GM10266 (cell line): ENCODE measurements around the gene ST6GALNAC1.

Experiments
- DNase-seq: peaks from one replicate; pipeline ENCODE4 v3.0.0; 2012; ENCODE audit errors: extremely low spot score
- TF ChIP-seq, protein P1 (sequence below): IDR thresholded peaks from 2 replicates; pipeline ENCODE4 v1.5.1; 2012; ENCODE audit warnings: mild to moderate bottlenecking, low read depth; ENCODE audit not compliant: control insufficient read depth, insufficient read depth; ENCODE audit errors: missing control alignments

ST6GALNAC1 gene, protein sequence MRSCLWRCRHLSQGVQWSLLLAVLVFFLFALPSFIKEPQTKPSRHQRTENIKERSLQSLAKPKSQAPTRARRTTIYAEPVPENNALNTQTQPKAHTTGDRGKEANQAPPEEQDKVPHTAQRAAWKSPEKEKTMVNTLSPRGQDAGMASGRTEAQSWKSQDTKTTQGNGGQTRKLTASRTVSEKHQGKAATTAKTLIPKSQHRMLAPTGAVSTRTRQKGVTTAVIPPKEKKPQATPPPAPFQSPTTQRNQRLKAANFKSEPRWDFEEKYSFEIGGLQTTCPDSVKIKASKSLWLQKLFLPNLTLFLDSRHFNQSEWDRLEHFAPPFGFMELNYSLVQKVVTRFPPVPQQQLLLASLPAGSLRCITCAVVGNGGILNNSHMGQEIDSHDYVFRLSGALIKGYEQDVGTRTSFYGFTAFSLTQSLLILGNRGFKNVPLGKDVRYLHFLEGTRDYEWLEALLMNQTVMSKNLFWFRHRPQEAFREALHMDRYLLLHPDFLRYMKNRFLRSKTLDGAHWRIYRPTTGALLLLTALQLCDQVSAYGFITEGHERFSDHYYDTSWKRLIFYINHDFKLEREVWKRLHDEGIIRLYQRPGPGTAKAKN

DNA sequence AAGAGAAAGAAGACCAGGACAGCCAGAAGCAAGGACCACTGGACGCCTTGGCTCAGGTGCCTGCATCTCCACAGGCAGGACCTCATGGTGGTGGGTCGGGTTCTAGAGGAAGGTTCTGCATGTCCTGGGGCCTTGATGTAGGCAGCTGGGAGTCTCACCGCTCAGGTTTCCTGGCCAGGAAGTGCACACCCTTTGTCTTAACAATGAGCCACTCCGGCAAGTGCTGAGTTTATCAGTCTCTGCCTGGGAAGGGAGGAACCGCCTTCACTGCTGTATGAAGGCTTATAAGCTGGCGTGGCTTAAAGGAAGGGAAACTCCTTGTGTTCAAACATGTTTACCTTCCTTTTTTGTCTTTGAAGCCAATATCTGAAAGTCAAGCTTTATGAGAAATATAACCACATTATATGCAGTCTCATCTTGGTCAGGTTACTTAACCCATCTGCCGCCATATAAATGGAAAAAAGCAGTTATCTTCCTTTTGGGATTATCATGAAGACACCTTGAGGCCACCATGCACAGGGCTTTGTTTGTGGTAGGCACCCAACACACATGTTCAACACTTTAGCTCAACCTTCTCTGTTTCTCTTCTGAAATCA is at the start of gene ST6GALNAC1:
Gene ST6GALNAC1 (minus strand): TSS at position 205 of the 596 bp plus-strand sequence. CDS start 119 bp downstream, at position 86.
- TF ChIP-seq, protein P1, sequence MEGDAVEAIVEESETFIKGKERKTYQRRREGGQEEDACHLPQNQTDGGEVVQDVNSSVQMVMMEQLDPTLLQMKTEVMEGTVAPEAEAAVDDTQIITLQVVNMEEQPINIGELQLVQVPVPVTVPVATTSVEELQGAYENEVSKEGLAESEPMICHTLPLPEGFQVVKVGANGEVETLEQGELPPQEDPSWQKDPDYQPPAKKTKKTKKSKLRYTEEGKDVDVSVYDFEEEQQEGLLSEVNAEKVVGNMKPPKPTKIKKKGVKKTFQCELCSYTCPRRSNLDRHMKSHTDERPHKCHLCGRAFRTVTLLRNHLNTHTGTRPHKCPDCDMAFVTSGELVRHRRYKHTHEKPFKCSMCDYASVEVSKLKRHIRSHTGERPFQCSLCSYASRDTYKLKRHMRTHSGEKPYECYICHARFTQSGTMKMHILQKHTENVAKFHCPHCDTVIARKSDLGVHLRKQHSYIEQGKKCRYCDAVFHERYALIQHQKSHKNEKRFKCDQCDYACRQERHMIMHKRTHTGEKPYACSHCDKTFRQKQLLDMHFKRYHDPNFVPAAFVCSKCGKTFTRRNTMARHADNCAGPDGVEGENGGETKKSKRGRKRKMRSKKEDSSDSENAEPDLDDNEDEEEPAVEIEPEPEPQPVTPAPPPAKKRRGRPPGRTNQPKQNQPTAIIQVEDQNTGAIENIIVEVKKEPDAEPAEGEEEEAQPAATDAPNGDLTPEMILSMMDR, result no peak
- DNase-seq, result no peak

DNA sequence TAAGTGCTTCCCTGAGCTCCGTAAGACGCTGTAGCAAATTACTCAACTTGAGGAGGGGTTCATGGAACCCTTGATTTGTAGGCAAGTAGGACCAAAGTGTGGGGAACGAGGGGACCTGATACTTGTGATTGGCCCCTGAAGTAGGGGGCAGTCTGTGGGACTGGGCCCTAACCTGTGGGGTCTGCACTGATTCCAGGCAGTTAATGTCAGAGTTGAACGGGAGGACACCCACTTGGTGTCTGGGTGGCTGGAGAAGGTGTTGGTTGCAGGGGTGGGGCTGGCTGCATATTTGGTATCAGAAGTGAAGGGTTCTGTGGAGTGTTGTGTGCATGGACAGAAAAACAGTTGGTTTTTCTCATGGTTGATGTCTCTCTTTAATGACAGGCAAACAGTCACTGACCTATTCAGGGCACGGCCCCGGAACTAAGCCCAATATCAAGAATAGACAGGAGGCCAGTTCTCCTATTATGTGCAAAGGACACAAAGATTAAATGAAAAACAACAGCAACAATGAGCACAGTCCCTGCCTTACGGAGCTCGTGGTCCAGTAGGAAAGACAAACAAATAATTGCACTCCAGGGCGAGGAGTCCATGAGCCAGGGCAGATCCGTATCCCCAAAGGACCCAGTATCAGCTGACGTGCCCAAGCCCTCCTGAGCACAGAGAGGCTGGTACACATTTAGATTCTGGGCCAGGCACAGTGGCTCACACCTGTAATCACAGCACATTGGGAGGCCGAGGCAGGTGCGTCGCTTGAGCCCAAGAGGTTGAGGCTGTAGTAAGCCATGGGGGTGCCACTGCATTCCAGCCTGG is 48.0 kb upstream of the ST6GALNAC1 start:
- TF ChIP-seq, protein P1, result no peak
- DNase-seq, result no peak

DNA sequence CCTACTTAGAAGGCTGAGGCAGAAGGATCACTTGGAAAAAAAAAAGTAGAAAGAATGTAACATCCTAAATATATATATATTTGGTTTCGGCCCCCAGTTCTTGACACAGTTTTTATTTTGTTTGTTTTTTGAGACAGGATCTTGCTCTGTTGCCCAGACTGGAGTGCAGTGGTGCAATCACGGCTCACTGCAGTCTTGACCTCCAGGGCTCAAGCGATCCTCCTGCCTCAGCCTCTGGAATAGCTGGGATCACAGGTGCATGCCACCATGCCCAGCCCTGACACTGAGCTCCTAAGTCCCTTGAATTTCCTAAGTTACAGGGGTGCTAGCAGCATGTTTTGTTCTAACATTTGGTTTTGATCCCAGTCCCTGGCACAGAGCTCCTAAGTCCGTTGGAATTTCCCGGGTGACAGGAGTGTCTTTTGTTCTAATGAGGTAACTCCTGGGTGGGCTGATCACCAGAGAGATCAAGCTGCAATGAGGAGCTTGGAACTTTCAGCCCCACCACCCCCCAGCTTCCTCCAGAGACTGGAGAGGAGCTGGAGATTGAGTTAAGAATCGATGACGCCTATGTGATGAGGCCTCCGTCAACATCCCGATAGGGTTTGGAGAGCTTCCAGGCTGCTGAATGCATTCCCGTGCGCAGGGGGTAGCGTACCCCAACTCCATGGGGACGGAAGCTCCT is 47.2 kb upstream of the ST6GALNAC1 start:
- DNase-seq, result no peak
- TF ChIP-seq, protein P1, result no peak

DNA sequence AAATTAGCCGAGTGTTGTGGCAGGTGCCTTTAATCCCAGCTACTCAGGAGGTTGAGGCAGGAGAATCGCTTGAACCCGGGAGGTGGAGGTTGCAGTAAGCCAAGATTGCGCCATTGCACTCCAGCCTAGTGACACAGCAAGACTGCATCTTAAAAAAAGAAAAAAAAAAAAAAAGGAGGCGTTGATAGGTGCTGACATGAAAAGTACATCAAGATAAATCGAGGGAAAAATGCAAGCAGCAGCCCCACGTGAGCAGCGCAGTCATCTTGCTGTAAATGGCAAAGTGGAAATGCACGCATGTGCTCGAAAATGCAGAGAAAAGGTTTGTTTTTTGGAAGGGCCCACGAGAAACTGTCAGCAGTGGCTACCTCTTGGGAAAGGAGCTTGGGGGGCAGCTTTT is 46.3 kb upstream of the ST6GALNAC1 start:
- TF ChIP-seq, protein P1, result no peak
- no peak for DNase-seq

DNA sequence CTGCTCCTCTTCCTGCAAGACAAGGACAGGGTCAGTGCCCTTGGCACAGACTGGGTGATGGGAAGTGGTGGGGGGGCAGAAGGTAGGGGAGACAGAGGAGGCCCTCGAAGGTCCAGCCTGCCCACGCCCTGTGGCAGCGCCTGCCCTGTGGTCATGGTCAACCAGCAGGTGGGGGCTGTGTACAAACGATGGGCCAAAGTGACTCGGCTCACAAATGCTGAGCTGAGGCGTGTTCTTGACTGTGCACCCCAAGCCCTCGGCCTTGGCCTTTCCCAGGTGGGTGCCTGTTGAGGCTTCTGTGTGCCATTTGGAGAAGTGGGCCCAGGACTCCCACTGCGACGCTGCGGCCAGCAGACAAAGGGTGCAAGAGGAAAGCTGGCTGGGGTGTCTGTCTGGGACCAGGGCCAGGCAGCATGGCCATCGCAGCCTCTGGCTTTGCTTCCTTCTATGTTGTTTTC is 44.6 kb upstream of the ST6GALNAC1 start:
- no peak for DNase-seq
- TF ChIP-seq, protein P1, result no peak

DNA sequence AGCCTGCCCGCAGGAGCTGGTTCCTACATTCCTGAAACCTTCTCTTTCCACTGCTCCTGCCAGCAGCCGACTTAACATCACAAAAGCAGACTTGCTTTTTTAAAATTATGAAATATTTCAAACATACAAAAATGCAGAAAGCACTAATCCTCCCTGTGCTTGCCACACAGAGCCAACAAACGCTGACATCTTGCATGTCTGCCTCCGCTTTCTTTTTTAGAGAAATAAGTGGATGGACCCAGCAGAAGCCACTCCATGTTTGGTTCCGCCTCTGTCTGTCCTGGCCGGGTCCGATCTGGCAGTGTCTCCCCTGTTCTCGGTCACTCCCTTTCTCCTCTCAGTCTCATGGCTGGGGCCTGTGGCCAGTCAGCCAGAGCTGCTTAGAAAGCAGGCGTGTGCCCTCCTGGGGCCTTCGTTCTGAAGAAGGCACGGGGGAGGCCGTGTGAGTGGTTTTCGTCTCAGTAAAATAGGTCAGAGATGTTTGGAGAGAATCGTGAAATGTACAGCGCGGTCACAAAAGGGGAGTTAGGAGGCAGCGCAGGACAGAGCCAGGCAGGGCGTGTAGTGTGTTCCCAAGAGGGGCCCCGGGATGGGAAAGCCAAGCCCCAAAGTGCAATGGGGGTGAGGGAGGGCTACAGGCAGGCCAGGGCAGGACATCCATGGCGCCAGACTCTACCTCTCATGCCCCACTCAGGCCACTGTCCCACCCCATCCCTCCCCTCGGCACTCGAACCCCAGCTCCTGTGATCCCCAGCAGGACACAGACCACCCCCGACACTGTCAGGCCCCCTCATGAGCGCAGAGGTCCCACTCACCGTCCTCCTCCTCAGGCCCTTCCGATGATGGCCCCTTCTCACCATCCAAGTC is 44.0 kb upstream of the ST6GALNAC1 start:
- no peak for DNase-seq
- TF ChIP-seq, protein P1, result no peak
